Loucy (cell line): Measurements from ENCODE around the gene PDGFRB.

Experiments used
- H2AFZ ChIP-seq: fragments of 200-600 bp; sonication (generic); 2 replicates; pipeline ENCODE4 v1.6.0; 2016; ENCODE audit warnings: antibody characterized with exemption, mild to moderate bottlenecking, low read length, moderate library complexity
- H3F3A ChIP-seq: fragments of 200-600 bp; 2 replicates; pipeline ENCODE4 v1.6.0; 2016; ENCODE audit warnings: antibody characterized with exemption, low read depth, mild to moderate bottlenecking
- H3K27me3 ChIP-seq: fragments of 200-600 bp; sonication (generic); 2 replicates; pipeline ENCODE4 v1.6.1; 2014; ENCODE audit warnings: low read length, mild to moderate bottlenecking; ENCODE audit not compliant: insufficient read depth, poor library complexity, severe bottlenecking
- H3K36me3 ChIP-seq: fragments of 200-600 bp; sonication (generic); 2 replicates; pipeline ENCODE4 v1.6.1; 2016; ENCODE audit warnings: low read length; ENCODE audit not compliant: insufficient read depth
- H3K4me1 ChIP-seq: fragments of 200-600 bp; sonication (generic); 2 replicates; pipeline ENCODE4 v1.5.1; 2014; ENCODE audit warnings: low read length, mild to moderate bottlenecking; ENCODE audit not compliant: insufficient read depth, poor library complexity, severe bottlenecking
- H3K4me2 ChIP-seq: fragments of 200-600 bp; sonication (generic); 2 replicates; pipeline ENCODE4 v1.6.0; 2014; ENCODE audit warnings: antibody characterized with exemption, low read length, low read depth, mild to moderate bottlenecking; ENCODE audit not compliant: poor library complexity, severe bottlenecking
- H3K4me3 ChIP-seq: fragments of 200-600 bp; sonication (generic); 2 replicates; pipeline ENCODE4 v1.5.1; 2014; ENCODE audit warnings: low read length, mild to moderate bottlenecking, mixed read lengths; ENCODE audit not compliant: poor library complexity, severe bottlenecking
- H3K79me2 ChIP-seq: fragments of 200-600 bp; sonication (generic); 2 replicates; pipeline ENCODE4 v1.6.1; 2014; ENCODE audit warnings: low read length; ENCODE audit not compliant: insufficient read depth
- H3K9ac ChIP-seq: fragments of 200-600 bp; sonication (generic); 2 replicates; pipeline ENCODE4 v1.6.0; 2014; ENCODE audit warnings: mild to moderate bottlenecking, low read depth, low read length, moderate library complexity; ENCODE audit not compliant: poor library complexity, severe bottlenecking
- H3K9me2 ChIP-seq: fragments of 200-600 bp; sonication (generic); replicated peaks from 2 replicates; pipeline ENCODE4 v1.6.1; 2016; ENCODE audit warnings: low read depth, low read length, mixed read lengths
- H3K9me3 ChIP-seq: fragments of 200-600 bp; sonication (generic); 2 replicates; pipeline ENCODE4 v1.6.1; 2014; ENCODE audit warnings: mild to moderate bottlenecking, antibody characterized with exemption, low read length, low read depth; ENCODE audit not compliant: insufficient read depth
- H4K20me1 ChIP-seq: fragments of 200-600 bp; sonication (generic); 2 replicates; pipeline ENCODE4 v1.6.0; 2014; ENCODE audit warnings: antibody characterized with exemption, low read length, mild to moderate bottlenecking; ENCODE audit not compliant: insufficient read depth, poor library complexity, severe bottlenecking
- EZH2phosphoT487 ChIP-seq: fragments of 200-600 bp; IDR thresholded peaks from 2 replicates; pipeline ENCODE4 v1.6.1; 2018; ENCODE audit warnings: antibody characterized with exemption, mild to moderate bottlenecking, moderate library complexity, borderline replicate concordance
- TF ChIP-seq, protein P1 (sequence below): fragments of 200-600 bp; sonication (generic); conservative IDR thresholded peaks from 2 replicates; pipeline ENCODE4 v1.5.1; 2014; ENCODE audit warnings: mild to moderate bottlenecking, antibody characterized with exemption, low read length

PDGFRB gene

DNA sequence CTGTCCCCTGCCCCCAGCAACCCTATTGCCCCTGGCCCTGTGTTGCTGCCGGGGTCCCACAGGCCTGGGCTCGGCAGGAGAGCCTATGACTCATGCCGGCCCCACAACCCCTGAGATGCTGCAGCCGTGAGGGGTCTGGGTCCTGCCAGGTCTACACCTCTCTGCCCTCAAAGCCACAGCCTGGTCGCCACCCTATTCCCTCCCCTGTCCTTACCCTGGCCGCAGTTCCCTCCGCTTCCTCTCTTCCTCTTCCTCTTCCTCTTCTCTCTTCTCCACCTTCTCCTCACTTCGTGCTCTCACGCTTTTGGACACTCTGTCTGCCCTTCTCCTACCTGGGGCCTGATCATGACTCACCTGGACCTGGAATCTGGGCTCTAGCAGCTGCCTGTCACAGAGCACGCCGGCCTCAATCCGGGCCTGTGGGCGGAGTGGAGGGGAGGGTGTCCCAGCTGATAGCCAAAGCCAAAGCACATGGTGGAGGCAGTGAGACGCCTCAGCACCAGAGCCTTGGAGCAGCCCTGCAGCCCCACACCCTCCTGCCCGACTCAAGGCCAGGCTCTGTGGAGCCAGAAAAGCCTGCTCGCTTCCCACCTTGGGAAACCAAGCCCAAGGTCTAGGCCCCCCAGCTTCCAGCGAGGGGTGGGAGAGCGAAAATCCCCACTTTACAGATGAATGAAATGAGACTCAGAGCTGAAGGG, 42.4 kb downstream of the PDGFRB start:
- no peak overlapping the region for H2AFZ ChIP-seq
- TF ChIP-seq, protein P1, sequence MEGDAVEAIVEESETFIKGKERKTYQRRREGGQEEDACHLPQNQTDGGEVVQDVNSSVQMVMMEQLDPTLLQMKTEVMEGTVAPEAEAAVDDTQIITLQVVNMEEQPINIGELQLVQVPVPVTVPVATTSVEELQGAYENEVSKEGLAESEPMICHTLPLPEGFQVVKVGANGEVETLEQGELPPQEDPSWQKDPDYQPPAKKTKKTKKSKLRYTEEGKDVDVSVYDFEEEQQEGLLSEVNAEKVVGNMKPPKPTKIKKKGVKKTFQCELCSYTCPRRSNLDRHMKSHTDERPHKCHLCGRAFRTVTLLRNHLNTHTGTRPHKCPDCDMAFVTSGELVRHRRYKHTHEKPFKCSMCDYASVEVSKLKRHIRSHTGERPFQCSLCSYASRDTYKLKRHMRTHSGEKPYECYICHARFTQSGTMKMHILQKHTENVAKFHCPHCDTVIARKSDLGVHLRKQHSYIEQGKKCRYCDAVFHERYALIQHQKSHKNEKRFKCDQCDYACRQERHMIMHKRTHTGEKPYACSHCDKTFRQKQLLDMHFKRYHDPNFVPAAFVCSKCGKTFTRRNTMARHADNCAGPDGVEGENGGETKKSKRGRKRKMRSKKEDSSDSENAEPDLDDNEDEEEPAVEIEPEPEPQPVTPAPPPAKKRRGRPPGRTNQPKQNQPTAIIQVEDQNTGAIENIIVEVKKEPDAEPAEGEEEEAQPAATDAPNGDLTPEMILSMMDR, result no peak
- no peak for TF ChIP-seq EZH2phosphoT487
- no peak overlapping the region for H3K4me3 ChIP-seq
- H3K9ac ChIP-seq, result no peak overlapping the region
- H3K9me3 ChIP-seq, result no peaks in the 10 kb centered on the region
- no peaks in the 10 kb centered on the region for H3K79me2 ChIP-seq
- no peak overlapping the region for H3K4me2 ChIP-seq
- no peaks in the 10 kb centered on the region for H3F3A ChIP-seq
- H4K20me1 ChIP-seq, result no peaks in the 10 kb centered on the region
- H3K27me3 ChIP-seq, result no peaks in the 10 kb centered on the region
- H3K36me3 ChIP-seq, result no peaks in the 10 kb centered on the region
- H3K4me1 ChIP-seq, result no peaks in the 10 kb centered on the region
- H3K9me2 ChIP-seq, result no peaks in the 10 kb centered on the region

DNA sequence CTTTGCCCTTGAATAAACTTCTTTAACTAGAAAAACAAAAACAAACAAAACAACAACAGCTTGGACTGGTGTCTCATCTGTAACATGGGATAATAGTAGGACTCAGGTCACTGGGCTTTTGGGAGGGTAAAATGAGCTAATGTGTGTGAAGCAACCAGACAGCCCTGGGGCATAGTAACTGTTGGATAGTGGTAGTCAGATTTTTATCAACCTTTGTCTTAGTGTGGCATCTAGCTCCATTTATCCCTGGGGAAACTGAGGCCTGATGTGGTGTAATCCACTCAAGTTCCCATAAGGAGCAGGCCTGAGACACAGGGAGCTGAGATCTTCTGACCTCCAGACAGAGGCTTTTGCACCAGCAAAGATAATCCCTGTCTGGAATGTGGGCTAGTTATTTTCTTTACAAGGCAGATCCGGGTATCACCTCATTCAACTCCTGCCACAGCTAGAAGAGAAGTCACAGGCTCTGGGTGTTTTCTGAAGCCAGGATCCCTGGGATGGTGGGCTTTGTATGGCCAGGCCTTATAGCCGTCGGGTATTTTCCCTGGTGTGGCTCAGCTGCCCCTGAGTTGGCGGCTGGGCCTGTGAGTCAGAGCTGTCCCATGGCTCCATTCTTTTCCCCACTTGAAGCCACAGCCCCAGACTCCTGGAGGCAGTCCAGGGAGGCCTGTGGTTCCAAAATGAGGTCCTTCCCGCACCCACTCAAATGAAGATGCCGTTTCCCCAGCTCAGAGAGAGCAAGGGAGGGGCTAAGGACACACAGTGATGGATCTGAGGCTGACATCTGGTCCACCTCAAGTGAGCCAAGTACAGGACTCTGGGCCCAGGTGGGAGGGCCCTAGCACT, 43.2 kb downstream of the PDGFRB start:
- H3K4me1 ChIP-seq, result no peaks in the 10 kb centered on the region
- H3K9me3 ChIP-seq, result no peaks in the 10 kb centered on the region
- TF ChIP-seq, protein P1, result no peak
- TF ChIP-seq EZH2phosphoT487, result no peak
- H3K4me2 ChIP-seq, result no peak overlapping the region
- no peaks in the 10 kb centered on the region for H3K79me2 ChIP-seq
- no peaks in the 10 kb centered on the region for H3K27me3 ChIP-seq
- no peaks in the 10 kb centered on the region for H3F3A ChIP-seq
- no peak overlapping the region for H3K9ac ChIP-seq
- H2AFZ ChIP-seq, result no peak overlapping the region
- no peaks in the 10 kb centered on the region for H3K9me2 ChIP-seq
- no peaks in the 10 kb centered on the region for H4K20me1 ChIP-seq
- H3K4me3 ChIP-seq, result no peak overlapping the region
- no peaks in the 10 kb centered on the region for H3K36me3 ChIP-seq

DNA sequence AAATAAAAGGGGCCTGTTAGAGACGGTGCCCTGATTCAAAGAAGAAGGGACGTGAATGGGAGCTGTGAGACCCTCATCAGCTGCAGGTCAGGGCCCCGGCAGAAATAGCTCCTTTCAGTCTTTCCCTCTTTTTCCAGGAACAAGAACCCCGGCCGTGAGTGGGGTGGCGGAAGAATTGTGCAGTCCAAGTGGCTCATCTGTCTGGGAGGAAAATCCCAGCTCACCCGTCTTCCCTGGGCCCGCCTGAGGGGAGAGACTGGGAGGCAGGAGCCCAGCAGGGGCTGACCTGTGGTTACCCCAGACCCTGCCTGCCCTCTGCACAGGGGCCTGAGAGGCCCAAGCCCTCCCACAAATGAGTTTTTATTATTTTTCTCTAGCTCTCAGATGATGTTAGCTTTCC, 44.5 kb downstream of the PDGFRB start:
- Histone ChIP-seq H3F3A (no peaks in the 10 kb centered on the region), H3K79me2 (no peaks in the 10 kb centered on the region)
- TF ChIP-seq, protein P1, result no peak
- no peak for TF ChIP-seq EZH2phosphoT487

More for the DNA sequence above, 44.5 kb downstream of the PDGFRB start:
- Histone ChIP-seq H4K20me1 (no peaks in the 10 kb centered on the region), H3K4me3 (no peak overlapping the region), H2AFZ (no peak overlapping the region), H3K9me3 (no peaks in the 10 kb centered on the region), H3K9ac (no peak overlapping the region), H3K27me3 (no peaks in the 10 kb centered on the region), H3K4me1 (peaks cover 4% of the 10 kb centered on the region), H3K9me2 (no peaks in the 10 kb centered on the region), H3K4me2 (no peak overlapping the region), H3K36me3 (no peaks in the 10 kb centered on the region)
